ENCODE data around the gene KIAA1549. TPM values are rescaled to one million over a fixed set of nuclear protein-coding genes. Genes with fewer than 3 reads are reported as not detected.
"Not testable (repeated sequence)": the region's sequence is repeated elsewhere in the genome, so short reads cannot be mapped to it uniquely, and the experiment has no call there.

KIAA1549 gene
- polyA plus RNA-seq, 6 donors from 2014 or later = 0.05 TPM; not detected in 5

- Mint-ChIP-seq H3K27ac (peak overlapping the region in 2 of 6 donors; percentile 6 to 61), H3K4me1 (no peaks in the 10 kb centered on the region), H3K9me3 (no peaks in the 10 kb centered on the region), H3K36me3 (no peaks in the 10 kb centered on the region), H3K4me3 (no peak overlapping the region), H3K27me3 (peaks cover 0 to 4% (median 0%) of the 10 kb centered on the region in 3 donors)
- ATAC-seq (ENCODE audit: low read depth in 2 of 2) (no peak), DNase-seq (no peak)
Measured at GRCh38 chr7:138945821-138946220, 35.4 kb downstream of the KIAA1549 start.

GRCh38 chr7:138945154-138945553 lies 36.0 kb downstream of the KIAA1549 start:
- ATAC-seq (ENCODE audit: low read depth in 2 of 2) (no peak), DNase-seq (no peak)
- no peaks in the 10 kb centered on the region for H3K4me1 Mint-ChIP-seq
- H3K27me3 Mint-ChIP-seq = no peaks in the 10 kb centered on the region
- no peak overlapping the region for H3K27ac Mint-ChIP-seq
- no peaks in the 10 kb centered on the region for H3K9me3 Mint-ChIP-seq
- H3K4me3 Mint-ChIP-seq = no peak overlapping the region
- no peaks in the 10 kb centered on the region for H3K36me3 Mint-ChIP-seq

GRCh38 chr7:138944592-138944991 lies 36.6 kb downstream of the KIAA1549 start:
- Mint-ChIP-seq H3K36me3 (no peaks in the 10 kb centered on the region), H3K27ac (no peak overlapping the region), H3K4me1 (no peaks in the 10 kb centered on the region), H3K4me3 (no peak overlapping the region), H3K9me3 (no peaks in the 10 kb centered on the region), H3K27me3 (no peaks in the 10 kb centered on the region)
- ATAC-seq (ENCODE audit: low read depth in 2 of 2) (no peak), DNase-seq (no peak)

- ATAC-seq (ENCODE audit: low read depth in 2 of 2) (no peak), DNase-seq (no peak)
- Mint-ChIP-seq H3K36me3 (no peaks in the 10 kb centered on the region), H3K27ac (no peak overlapping the region), H3K4me1 (no peaks in the 10 kb centered on the region), H3K27me3 (peaks cover 0 to 5% (median 0%) of the 10 kb centered on the region in 3 donors), H3K9me3 (no peaks in the 10 kb centered on the region), H3K4me3 (no peak overlapping the region)
Measured at GRCh38 chr7:138943061-138943460, 38.1 kb downstream of the KIAA1549 start.

GRCh38 chr7:138941545-138941944 lies 39.6 kb downstream of the KIAA1549 start:
- H3K27me3 Mint-ChIP-seq = peaks cover 0 to 9% (median 5%) of the 10 kb centered on the region in 3 donors
- no peaks in the 10 kb centered on the region for H3K36me3 Mint-ChIP-seq
- H3K9me3 Mint-ChIP-seq = no peaks in the 10 kb centered on the region

GRCh38 chr7:138940602-138941001 lies 40.6 kb downstream of the KIAA1549 start:
- H3K36me3 Mint-ChIP-seq; H3K4me1 Mint-ChIP-seq; H3K27me3 Mint-ChIP-seq; H3K27ac Mint-ChIP-seq; ATAC-seq (ENCODE audit: low read depth in 2 of 2); DNase-seq; H3K4me3 Mint-ChIP-seq; H3K9me3 Mint-ChIP-seq: not testable (repeated sequence)

More at GRCh38 chr7:138941545-138941944, 39.6 kb downstream of the KIAA1549 start:
- no peak for DNase-seq
- no peak for ATAC-seq (ENCODE audit: low read depth in 2 of 2)
- H3K4me3 Mint-ChIP-seq = no peak overlapping the region
- H3K4me1 Mint-ChIP-seq = no peaks in the 10 kb centered on the region
- H3K27ac Mint-ChIP-seq = no peak overlapping the region

- Mint-ChIP-seq H3K4me3 (no peak overlapping the region), H3K36me3 (no peaks in the 10 kb centered on the region), H3K9me3 (no peaks in the 10 kb centered on the region), H3K27ac (peak overlapping the region in 1 of 6 donors; percentile 3), H3K27me3 (peaks cover 0 to 15% (median 9%) of the 10 kb centered on the region in 3 donors), H3K4me1 (no peaks in the 10 kb centered on the region)
- DNase-seq (no peak), ATAC-seq (ENCODE audit: low read depth in 2 of 2) (no peak)
Measured at GRCh38 chr7:138937484-138937883, 43.7 kb downstream of the KIAA1549 start.

GRCh38 chr7:138935465-138936011 lies 45.7 kb downstream of the KIAA1549 start:
- H3K9me3 Mint-ChIP-seq = no peaks in the 10 kb centered on the region
- H3K36me3 Mint-ChIP-seq = no peaks in the 10 kb centered on the region
- DNase-seq (no peak), ATAC-seq (ENCODE audit: low read depth in 2 of 2) (no peak)
- no peak overlapping the region for H3K4me3 Mint-ChIP-seq
- H3K27ac Mint-ChIP-seq = no peak overlapping the region
- H3K4me1 Mint-ChIP-seq = no peaks in the 10 kb centered on the region
- peaks cover 0 to 23% (median 10%) of the 10 kb centered on the region in 3 donors for H3K27me3 Mint-ChIP-seq

GRCh38 chr7:138934861-138935260 lies 46.3 kb downstream of the KIAA1549 start:
- Mint-ChIP-seq H3K36me3 (no peaks in the 10 kb centered on the region), H3K4me1 (no peaks in the 10 kb centered on the region), H3K27ac (no peak overlapping the region), H3K4me3 (no peak overlapping the region), H3K9me3 (no peaks in the 10 kb centered on the region), H3K27me3 (peaks cover 0 to 24% (median 10%) of the 10 kb centered on the region in 3 donors)
- ATAC-seq (ENCODE audit: low read depth in 2 of 2) = no peak
- no peak for DNase-seq

- ATAC-seq (ENCODE audit: low read depth in 2 of 2) = no peak
- peaks cover 0 to 24% (median 8%) of the 10 kb centered on the region in 3 donors for H3K27me3 Mint-ChIP-seq
- no peaks in the 10 kb centered on the region for H3K4me1 Mint-ChIP-seq
- no peak for DNase-seq
- H3K9me3 Mint-ChIP-seq = no peaks in the 10 kb centered on the region
- no peak overlapping the region for H3K4me3 Mint-ChIP-seq
- no peaks in the 10 kb centered on the region for H3K36me3 Mint-ChIP-seq
- H3K27ac Mint-ChIP-seq = no peak overlapping the region
Measured at GRCh38 chr7:138934367-138934766, 46.8 kb downstream of the KIAA1549 start.

- no peak for ATAC-seq (ENCODE audit: low read depth in 2 of 2)
- H3K27ac Mint-ChIP-seq = no peak overlapping the region
- no peaks in the 10 kb centered on the region for H3K36me3 Mint-ChIP-seq
- H3K4me3 Mint-ChIP-seq = no peak overlapping the region
- H3K27me3 Mint-ChIP-seq = peaks cover 0 to 24% (median 4%) of the 10 kb centered on the region in 3 donors
- DNase-seq = no peak
- no peaks in the 10 kb centered on the region for H3K4me1 Mint-ChIP-seq
- H3K9me3 Mint-ChIP-seq = no peaks in the 10 kb centered on the region
Measured at GRCh38 chr7:138932870-138933269, 48.3 kb downstream of the KIAA1549 start.

GRCh38 chr7:138932427-138932826 lies 48.8 kb downstream of the KIAA1549 start:
- peak overlapping the region in 1 of 6 donors; percentile 3 for H3K27ac Mint-ChIP-seq
- no peak for DNase-seq
- no peaks in the 10 kb centered on the region for H3K36me3 Mint-ChIP-seq
- H3K27me3 Mint-ChIP-seq = peaks cover 0 to 21% (median 4%) of the 10 kb centered on the region in 3 donors
- H3K4me3 Mint-ChIP-seq = no peak overlapping the region
- H3K4me1 Mint-ChIP-seq = no peaks in the 10 kb centered on the region
- ATAC-seq (ENCODE audit: low read depth in 2 of 2) = no peak
- H3K9me3 Mint-ChIP-seq = no peaks in the 10 kb centered on the region

- DNase-seq = no peak
- no peak overlapping the region for H3K4me3 Mint-ChIP-seq
- H3K9me3 Mint-ChIP-seq = no peaks in the 10 kb centered on the region
- no peak for ATAC-seq (ENCODE audit: low read depth in 2 of 2)
- H3K4me1 Mint-ChIP-seq = no peaks in the 10 kb centered on the region
- no peak overlapping the region for H3K27ac Mint-ChIP-seq
- no peaks in the 10 kb centered on the region for H3K36me3 Mint-ChIP-seq
- H3K27me3 Mint-ChIP-seq = peaks cover 0 to 15% (median 4%) of the 10 kb centered on the region in 3 donors
Measured at GRCh38 chr7:138929969-138930368, 51.2 kb downstream of the KIAA1549 start.

GRCh38 chr7:138926241-138926612 lies 55.0 kb downstream of the KIAA1549 start:
- Mint-ChIP-seq H3K36me3 (no peaks in the 10 kb centered on the region), H3K27me3 (peaks cover 0 to 7% (median 0%) of the 10 kb centered on the region in 3 donors), H3K4me3 (no peak overlapping the region), H3K27ac (no peak overlapping the region), H3K4me1 (no peaks in the 10 kb centered on the region), H3K9me3 (peaks cover 0 to 4% (median 0%) of the 10 kb centered on the region in 7 donors)
- ATAC-seq (ENCODE audit: low read depth in 2 of 2) = no peak
- DNase-seq = no peak
